Colonic mucosa (tissue), 4 donors: ENCODE results near the gene SLC7A11. TPM values are rescaled to one million over a fixed set of nuclear protein-coding genes. Genes with fewer than 3 reads are reported as not detected.

Source experiments
- DNase-seq: peaks from one replicate; pipeline ENCODE4 v3.0.0-alpha.2; 2020
- H3K27ac ChIP-seq: fragments of 200-600 bp; one replicate; pipeline ENCODE4 v1.8.0; 2021
- H3K27me3 ChIP-seq: fragments of 200-600 bp; one replicate; pipeline ENCODE4 v1.8.0; 2021
- H3K36me3 ChIP-seq: fragments of 200-600 bp; one replicate; pipeline ENCODE4 v1.8.0; 2021
- H3K4me1 ChIP-seq: fragments of 200-600 bp; one replicate; pipeline ENCODE4 v1.8.0; 2021; ENCODE audit warnings: mild to moderate bottlenecking
- H3K4me3 ChIP-seq: fragments of 200-600 bp; one replicate; pipeline ENCODE4 v1.8.0; 2021
- H3K9ac ChIP-seq, 2 donors: one replicate each; pipeline ENCODE4 v1.7.0; 2013; ENCODE audit warnings: control low read depth in 2 of 2, low read depth in 2 of 2, low read length in 2 of 2
- H3K9me3 ChIP-seq: fragments of 200-600 bp; one replicate; pipeline ENCODE4 v1.8.0; 2021
- CTCF ChIP-seq: fragments of 200-600 bp; IDR thresholded peaks from one replicate; pipeline ENCODE4 v1.8.0; 2022; ENCODE audit warnings: antibody characterized with exemption, mild to moderate bottlenecking
- intact Hi-C: fragments of 100-400 bp; cut with DNase I; formaldehyde crosslinking; loops from one replicate; pipeline ENCODE4 v1.14.1; 2022
- total RNA-seq, 2 donors: library from RNA; stranded (reverse); fragmentation: NEBNext Ultra II Directional in 1 of 2; extraction: Animal tissue kit (Norgen Biotek cat#: 25700) in 1 of 2; gene quantifications; one replicate each; pipeline ENCODE4 v1.2.1, GENCODE V29; 2021
- donor health status: healthy.
- donor health status: DM: no; HTN: no; CAD: no.
- donor health status: DM: no; HTN: no; CAD: no.

SLC7A11 gene
- total RNA-seq, 2 donors from 2014 or later: 2.9 to 3.8 TPM

GRCh38 chr4:138158746-138159297 is 83.3 kb downstream of the SLC7A11 start:
- no peak for DNase-seq
- Histone ChIP-seq H3K27ac (no peak overlapping the region), H3K4me3 (no peak overlapping the region), H3K36me3 (no peaks in the 10 kb centered on the region), H3K9me3 (no peaks in the 10 kb centered on the region), H3K27me3 (no peaks in the 10 kb centered on the region), H3K4me1 (no peaks in the 10 kb centered on the region), H3K9ac (no peak overlapping the region)
- intact Hi-C loops: no loop called here
- no peak for TF ChIP-seq CTCF

GRCh38 chr4:138140879-138141278 is 101.3 kb downstream of the SLC7A11 start:
- Histone ChIP-seq H3K9me3 (no peaks in the 10 kb centered on the region), H3K4me3 (no peak overlapping the region), H3K9ac (no peak overlapping the region), H3K27ac (no peak overlapping the region), H3K27me3 (no peaks in the 10 kb centered on the region), H3K4me1 (no peaks in the 10 kb centered on the region), H3K36me3 (no peaks in the 10 kb centered on the region)
- DNase-seq: no peak
- TF ChIP-seq CTCF: no peak
- intact Hi-C loops: no loop called here

DNA sequence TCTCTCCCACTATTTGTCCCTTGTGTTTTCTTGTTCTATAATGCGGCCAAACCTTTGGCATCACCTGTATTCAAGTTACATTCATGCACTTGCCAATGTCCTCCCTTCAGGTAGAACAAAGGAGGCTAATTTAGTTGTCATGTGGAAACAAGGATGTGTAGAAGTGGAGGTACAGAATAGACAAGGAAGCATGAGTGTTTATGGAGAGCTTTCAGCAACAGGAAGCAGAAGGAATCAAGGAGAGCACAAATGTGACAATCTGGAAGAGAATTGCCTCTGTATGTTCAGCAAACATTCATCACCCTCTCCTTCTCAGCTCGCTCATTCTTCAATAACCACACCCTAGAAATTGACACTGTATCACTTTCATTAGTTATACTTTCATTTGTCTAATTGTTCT is 103.4 kb downstream of the SLC7A11 start:
- no peaks in the 10 kb centered on the region for H3K36me3 ChIP-seq
- no peak overlapping the region for H3K9ac ChIP-seq
- no peaks in the 10 kb centered on the region for H3K27me3 ChIP-seq
- no peaks in the 10 kb centered on the region for H3K4me1 ChIP-seq
- intact Hi-C loops: no loop called here
- no peak for TF ChIP-seq CTCF
- no peak for DNase-seq
- no peak overlapping the region for H3K27ac ChIP-seq
- H3K9me3 ChIP-seq: no peaks in the 10 kb centered on the region
- H3K4me3 ChIP-seq: no peak overlapping the region

- Histone ChIP-seq H3K4me1 (no peaks in the 10 kb centered on the region), H3K27ac (no peak overlapping the region), H3K36me3 (no peaks in the 10 kb centered on the region), H3K4me3 (no peak overlapping the region), H3K9me3 (no peaks in the 10 kb centered on the region), H3K9ac (no peak overlapping the region), H3K27me3 (no peaks in the 10 kb centered on the region)
- TF ChIP-seq CTCF: no peak
- DNase-seq: no peak
- intact Hi-C loops: no loop called here
These were observed 106.5 kb downstream of the SLC7A11 start for GRCh38 chr4:138135610-138136009.

DNA sequence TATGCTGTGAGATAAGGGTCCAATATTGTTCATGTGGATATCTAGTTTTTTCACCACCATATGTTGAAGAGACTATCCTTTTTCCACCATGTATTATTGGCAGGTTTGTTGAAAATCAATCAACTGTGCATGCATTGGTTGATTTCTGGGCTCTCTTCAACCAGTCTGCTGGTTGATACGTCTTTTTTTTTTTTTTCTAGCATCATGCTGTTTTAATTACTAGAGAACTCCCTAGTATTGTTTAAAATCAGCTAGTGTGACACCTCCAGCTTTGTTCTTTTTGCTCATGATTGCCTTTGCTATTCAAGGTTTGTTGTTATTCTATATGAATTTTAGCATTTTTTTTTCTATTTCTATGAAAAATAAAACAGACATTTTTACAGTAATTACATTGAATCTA is 123.9 kb downstream of the SLC7A11 start:
- Histone ChIP-seq H3K9me3 (no peaks in the 10 kb centered on the region), H3K4me1 (peaks cover 9% of the 10 kb centered on the region), H3K36me3 (no peaks in the 10 kb centered on the region), H3K9ac (no peak overlapping the region), H3K27ac (no peak overlapping the region), H3K4me3 (no peak overlapping the region), H3K27me3 (no peaks in the 10 kb centered on the region)
- no peak for DNase-seq
- TF ChIP-seq CTCF: no peak
- intact Hi-C loops: no loop called here
